Measurements from ENCODE around the gene IL21.

IL21 gene

DNA sequence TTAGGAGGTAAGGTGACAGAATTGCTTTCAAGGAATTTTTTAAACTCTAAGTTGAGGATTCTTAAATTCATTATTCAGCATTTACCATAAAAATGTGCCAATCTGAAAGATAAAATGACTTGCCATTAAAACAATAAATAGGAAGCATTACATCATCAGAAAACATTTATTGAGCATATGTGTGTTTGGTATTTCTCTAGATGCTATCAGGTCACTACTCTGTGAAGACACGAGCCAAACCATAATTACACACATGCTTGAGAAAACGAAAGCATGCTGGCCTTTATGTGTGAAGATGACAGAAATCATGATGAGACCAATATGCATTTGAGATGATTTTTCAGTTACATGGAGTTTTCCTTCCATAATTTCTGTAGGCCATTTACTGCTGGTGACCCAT lies 12.3 kb upstream of the IL21 start:
- no peak for DNase-seq (ENCODE audit: low read depth)

DNA sequence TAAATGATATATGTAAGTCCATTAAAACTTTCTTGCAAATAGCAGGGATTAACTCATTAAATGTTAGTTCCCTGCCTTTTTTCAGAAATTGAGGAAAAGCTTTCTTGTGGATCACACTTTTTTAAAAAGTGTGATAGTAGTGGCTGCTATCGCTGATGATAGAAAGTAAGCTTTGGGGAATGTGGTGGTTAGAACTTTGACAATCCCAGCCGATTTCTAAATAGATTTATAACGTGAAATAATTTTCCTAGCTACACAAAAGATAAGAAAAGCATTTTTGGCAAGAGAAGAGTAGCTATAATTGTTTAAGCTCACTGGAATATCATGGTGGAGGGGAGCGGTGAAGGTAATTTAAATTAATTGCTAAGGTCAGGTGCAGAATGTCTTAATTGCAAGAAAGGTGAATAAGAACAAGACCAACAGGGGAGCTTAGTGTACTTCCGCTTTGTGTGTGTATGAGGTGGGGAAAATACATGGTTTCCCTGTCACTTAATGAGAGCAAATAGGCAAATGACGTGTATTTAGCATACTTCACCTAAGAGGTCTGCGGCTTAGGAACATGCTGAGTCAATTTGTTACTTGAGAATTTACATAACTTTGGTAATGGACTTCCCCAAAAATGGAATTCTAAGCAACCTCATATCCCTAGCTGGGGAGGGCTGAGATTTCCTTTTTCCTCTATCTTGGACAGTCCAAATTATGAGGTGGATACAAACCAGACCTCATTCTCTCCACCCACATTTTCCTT lies 11.7 kb upstream of the IL21 start:
- no peak for DNase-seq (ENCODE audit: low read depth)

DNA sequence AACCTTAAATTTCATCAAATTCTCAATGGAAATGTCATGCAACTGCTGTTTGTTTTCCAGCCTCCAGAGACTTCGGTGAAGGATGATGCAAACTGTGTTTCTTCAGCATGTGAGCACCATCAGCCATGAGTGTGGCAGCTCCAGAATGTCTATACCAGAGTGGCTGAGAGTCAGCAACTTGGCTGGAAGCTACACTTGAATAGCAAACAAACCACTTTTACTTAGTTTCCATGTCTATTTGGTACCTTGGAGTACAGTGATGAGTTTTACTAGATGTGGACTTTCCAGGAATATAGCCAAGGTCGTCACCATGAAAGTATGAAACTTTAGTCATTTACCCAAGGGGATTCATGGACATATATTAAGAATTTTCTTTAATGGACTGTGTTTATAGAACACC lies 4.3 kb upstream of the IL21 start:
- no peak for DNase-seq (ENCODE audit: low read depth)

DNA sequence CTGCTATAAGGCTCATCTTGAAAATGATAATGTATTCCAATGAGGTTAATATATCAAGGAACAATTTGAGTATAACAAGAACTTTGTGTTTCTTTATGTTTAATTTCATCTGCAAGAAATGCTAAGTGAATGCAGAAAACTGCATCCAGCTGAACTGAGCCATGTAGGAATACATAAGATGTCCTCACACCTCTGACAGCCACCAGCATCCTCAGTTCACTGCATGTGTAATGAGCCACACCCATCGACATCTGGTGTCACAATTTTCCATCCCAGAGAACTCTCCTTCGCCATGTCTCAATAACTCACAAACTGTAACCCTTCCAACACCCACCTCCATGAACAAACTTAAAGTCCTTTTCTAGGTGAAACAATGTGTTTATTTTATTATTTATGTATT lies 3.3 kb upstream of the IL21 start:
- no peak for DNase-seq (ENCODE audit: low read depth)

DNA sequence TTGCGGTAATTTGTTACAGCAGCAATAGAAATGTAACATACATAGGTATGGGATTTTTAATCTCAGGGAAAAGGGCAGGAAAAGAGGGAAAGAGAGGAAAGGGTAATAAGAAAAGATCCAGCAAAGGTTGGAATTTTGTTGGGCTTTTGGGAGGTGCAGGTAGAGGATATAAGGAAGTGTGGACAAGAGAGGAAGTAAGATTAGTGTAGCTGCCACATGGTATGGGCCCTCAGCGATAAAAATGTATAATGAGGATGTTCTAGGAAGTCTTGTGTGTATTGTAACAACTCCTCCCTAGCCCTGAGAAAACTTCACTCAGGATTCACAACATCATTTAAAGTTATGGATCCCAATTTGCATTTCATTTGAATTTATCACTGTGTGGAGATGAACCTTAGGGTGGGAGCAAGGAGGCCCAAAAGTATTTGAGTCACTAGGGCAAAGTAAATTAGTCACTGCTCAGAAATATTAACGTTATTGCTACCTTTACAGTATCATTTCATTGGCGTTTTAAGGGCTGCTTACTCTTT lies 2.8 kb upstream of the IL21 start:
- no peak for DNase-seq (ENCODE audit: low read depth)

- DNase-seq (ENCODE audit: low read depth) = no peak
Measured at GRCh38 chr4:122622400-122622799, 1.5 kb upstream of the IL21 start.

- no peak for DNase-seq (ENCODE audit: low read depth)
Measured at GRCh38 chr4:122619611-122620010, 1.3 kb downstream of the IL21 start.

GRCh38 chr4:122617597-122618593 lies 3.0 kb downstream of the IL21 start:
- DNase-seq (ENCODE audit: low read depth) = no peak

DNA sequence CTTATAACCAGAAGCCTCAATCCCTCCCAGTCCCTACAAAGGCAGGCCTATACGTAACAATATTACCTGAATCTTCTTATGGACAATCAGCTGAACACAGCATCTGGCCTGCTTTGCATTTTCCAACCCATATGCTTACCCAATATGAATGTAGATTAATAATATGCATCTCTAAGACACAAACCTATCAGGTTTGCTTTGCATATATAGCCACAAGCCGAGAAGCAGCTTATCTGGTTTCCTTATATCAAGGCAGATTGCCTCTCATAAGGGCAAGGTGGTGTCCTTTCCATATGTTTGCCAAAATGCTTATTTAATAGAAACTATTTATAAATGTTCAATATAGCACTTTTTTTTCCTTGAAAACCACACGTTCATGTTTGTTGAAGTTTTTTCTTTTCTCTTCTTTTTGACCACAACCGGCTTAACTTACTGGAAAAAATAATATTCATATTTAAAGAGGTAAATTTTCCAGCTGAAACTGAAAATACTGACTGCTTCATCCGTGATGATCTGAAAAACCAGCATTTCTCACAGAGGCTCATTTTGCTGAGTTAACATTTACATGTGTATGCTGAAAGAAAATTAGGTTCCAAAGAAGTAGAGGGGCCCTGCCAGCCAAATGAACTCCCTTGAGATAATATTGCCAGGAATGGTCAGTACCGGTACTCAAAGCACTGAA lies 3.8 kb downstream of the IL21 start:
- DNase-seq (ENCODE audit: low read depth) = no peak

DNA sequence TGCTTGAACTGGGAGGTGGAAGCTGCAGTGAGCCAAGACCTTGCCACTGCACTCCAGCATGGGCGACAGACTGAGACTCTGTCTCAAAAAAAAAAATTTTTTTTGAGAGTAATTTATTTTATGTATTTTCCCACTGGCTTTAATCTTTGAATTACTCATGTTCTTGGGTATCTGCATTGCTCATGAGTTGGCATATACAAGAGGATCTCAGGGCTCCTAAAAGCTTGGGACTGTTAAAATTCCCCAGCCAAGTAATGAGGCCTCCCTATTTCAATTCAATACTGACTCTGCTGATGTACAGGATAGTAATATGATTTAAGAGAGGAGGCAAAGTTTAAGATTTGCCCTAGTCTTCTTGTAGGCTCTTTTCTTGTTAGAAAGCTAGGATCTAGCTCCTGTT lies 6.2 kb downstream of the IL21 start:
- no peak for DNase-seq (ENCODE audit: low read depth)

GRCh38 chr4:122612540-122612939 lies 8.3 kb downstream of the IL21 start:
- DNase-seq (ENCODE audit: low read depth) = no peak

GRCh38 chr4:122606364-122607043 lies 14.4 kb downstream of the IL21 start:
- no peak for DNase-seq (ENCODE audit: low read depth)

DNA sequence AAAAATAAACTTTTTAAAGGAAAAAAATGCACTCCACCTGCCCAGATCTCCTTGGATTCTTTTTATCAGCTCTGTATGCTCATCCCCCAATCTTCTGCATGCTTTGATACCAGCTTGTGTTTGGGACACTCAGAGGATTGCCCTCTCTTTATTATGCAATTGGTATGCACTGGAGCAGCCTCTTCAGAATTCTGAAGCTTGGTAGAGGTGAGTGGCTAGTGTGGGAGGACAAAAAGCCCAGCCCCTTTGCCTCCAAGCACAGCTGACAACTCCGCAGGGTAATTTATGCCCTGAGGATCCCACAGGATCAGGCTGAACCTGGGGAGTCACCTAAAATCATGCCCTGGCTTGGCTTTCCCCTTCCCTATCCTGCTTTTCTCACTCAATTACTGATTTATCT lies 16.7 kb downstream of the IL21 start:
- DNase-seq (ENCODE audit: low read depth) = no peak

DNA sequence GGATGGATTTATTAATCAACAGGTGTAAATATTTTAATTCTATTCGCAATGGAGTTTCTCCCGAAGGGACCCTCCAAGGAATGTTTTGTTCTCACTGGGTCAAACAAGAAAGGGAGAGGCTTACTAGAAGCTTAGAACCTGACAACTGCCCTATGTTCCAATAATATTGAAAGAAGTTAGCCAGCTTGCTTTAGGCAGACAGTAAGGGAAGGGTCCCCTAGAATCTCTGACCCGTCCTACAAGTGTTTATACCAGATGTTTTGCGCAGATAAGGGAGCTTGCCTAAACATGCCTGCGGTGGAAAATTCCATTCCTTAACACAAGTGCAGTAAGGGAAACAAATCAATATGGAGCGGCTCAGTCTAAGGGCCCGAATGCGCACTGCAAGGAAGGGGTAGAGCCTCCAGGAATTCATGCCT lies 17.7 kb downstream of the IL21 start:
- DNase-seq (ENCODE audit: low read depth) = no peak

DNA sequence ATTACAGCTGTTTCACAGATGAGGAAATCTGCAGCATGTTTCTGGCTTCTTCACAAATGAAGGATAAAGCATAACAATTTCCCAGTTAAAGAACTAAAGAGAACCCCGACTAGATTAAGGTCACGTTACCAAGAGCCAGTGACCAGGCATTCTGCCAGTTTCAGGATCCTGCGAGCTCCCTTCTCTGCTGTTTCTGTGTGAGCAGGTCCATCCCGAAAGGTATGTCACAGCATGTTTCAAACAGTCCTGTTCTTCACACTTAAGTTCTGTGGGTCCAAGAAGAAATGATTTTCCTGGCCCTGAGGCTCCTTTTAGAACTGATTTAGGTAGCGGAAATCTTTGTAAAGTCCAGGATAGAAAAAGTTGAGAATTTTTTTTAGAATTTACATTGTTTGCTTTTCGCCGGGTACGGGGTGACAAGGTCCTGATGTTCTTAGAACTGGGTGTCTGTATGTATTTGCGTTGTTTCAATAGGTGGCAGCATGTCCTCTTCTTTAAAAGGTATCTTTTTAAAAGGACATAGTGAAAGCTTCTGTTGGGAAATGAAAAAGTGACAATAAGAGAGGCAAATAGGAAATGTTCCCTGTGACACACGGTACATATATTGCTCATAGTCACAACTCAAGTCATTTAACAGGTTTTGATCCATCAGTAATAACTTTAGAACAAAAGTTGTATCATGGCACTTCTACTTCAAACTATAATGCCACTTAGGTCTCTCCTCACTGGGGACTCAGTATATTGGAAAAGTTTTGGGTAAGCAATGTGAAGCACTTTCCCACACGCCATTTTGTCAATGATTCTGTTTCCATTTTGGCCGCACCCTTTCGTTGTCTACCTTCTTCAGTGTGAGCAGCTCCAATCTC lies 18.4 kb downstream of the IL21 start:
- no peak for DNase-seq (ENCODE audit: low read depth)

- DNase-seq (ENCODE audit: low read depth) = no peak
Measured at GRCh38 chr4:122591196-122591595, 29.7 kb downstream of the IL21 start.

DNA sequence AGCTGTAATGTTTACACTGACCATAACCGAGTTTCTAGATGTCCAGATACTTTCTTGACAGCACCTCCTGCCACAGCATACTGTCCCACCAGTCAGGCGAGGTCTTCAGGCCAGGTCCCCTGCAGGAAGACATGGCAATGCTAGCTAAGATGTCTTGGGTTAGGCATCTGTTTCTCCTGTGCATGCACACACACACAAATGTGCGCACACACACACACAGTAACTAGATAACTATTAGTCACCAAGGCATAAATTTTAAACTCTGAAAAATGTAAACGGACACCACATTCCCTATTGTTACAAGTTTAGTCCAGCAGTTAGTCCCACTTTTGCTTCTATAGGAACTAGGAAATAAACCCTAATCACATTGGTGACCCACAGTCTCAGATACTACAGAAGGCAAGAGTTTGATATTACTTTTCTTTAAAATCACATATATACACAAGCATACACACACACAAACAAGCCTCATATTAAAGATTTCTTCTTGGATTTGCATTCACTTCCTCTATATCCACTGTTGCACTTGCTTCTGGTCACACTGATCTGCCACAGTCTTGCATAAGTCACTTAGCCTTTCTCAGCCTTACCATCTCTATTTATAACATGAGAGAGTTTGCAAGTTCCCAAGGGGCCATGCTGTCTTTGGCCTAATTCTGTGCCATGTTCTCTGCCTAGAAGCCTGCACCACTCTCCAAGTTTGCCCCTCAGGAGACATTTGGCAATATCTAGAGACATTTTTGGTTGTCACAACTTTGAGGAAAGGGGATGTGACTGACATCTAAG lies 32.2 kb downstream of the IL21 start:
- DNase-seq (ENCODE audit: low read depth) = no peak

- DNase-seq (ENCODE audit: low read depth) = no peak
Measured at GRCh38 chr4:122584519-122584918, 36.3 kb downstream of the IL21 start.

- no peak for DNase-seq (ENCODE audit: low read depth)
Measured at GRCh38 chr4:122583906-122584305, 37.0 kb downstream of the IL21 start.

Data from activated T-cell treated with anti-CD3 and anti-CD28 coated beads for 1 hour (primary cell).